Measurements from ENCODE around the gene STK24.
A peak's percentile ranks its signal among the peaks of the same experiment; 100 is the strongest.

STK24 gene

DNA sequence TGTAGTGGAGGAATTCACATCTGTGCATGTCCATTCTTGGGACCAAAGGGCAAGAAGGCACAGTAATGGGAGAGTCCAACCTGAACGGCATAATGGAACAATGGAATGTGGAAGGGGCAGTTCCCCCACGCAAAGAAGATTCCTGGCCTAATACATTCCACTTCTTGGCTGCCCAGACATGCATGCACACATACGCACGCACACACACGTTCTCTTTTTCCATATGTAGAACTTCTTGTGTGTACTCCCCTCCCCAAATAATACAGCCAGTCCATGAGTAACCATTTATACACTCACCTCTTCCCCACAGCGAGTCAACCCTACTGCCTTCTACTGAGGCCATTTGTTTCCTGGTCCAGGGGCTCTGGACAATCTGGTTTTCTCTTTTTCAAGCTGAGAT is 6.0 kb upstream of the STK24 start:
- H3K9ac ChIP-seq (ENCODE audit: low read length in 5 of 5) = no peak overlapping the region
- no peak overlapping the region for H3K27ac ChIP-seq (ENCODE audit: low read depth, low read length)
- H3K27me3 ChIP-seq (ENCODE audit: control insufficient read depth in 5 of 5, insufficient read depth in 4 of 5, low read length in 5 of 5) = no peaks in the 10 kb centered on the region
- H3K9me3 ChIP-seq (ENCODE audit: control insufficient read depth in 5 of 5, low read length in 5 of 5) = no peaks in the 10 kb centered on the region
- no peak overlapping the region for H3K4me3 ChIP-seq (ENCODE audit: low read depth in 1 of 5, low read length in 5 of 5)
- no peaks in the 10 kb centered on the region for H3K36me3 ChIP-seq (ENCODE audit: control insufficient read depth in 5 of 5, insufficient read depth in 5 of 5, low read length in 5 of 5)
- peaks cover 3 to 13% (median 11%) of the 10 kb centered on the region in 5 donors for H3K4me1 ChIP-seq (ENCODE audit: control insufficient read depth in 5 of 5, insufficient read depth in 5 of 5, low read length in 5 of 5)

DNA sequence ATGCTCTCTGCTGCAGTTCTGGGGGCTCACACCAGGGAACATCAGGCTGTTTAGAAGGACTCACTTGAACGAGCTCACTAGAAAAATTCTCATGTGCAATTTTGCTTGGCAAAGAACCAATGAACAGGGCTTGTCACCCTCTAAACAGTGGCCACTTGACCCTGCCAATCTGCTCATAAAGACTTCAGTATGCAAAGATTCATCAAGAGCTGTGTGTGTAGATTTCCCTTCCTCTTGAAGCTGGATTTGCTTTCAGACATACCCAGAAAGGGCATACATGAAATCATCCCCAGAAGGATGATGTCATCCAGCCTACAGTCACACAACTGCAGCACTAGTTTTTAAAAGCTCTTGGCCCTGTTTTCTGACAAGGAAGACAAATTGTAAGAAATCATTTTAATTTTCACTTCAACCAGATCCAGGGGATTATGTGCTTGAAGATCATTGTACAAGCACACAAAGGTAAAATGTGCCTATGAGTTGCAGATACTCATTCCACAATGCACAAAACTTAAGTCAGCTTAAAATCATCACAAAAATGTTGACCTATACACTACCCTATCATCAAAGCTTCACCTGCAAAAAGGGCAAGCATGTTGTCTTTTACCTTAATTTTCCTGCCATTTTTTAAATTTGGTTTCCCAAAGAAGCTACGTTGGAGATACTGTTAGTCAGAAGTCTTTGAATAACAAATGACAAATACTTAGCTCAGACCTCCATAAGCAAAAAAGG is 5.2 kb upstream of the STK24 start:
- Histone ChIP-seq H3K9me3 (ENCODE audit: control insufficient read depth in 5 of 5, low read length in 5 of 5) (no peaks in the 10 kb centered on the region), H3K4me3 (ENCODE audit: low read depth in 1 of 5, low read length in 5 of 5) (no peak overlapping the region), H3K27me3 (ENCODE audit: control insufficient read depth in 5 of 5, insufficient read depth in 4 of 5, low read length in 5 of 5) (no peaks in the 10 kb centered on the region), H3K36me3 (ENCODE audit: control insufficient read depth in 5 of 5, insufficient read depth in 5 of 5, low read length in 5 of 5) (no peaks in the 10 kb centered on the region), H3K9ac (ENCODE audit: low read length in 5 of 5) (no peak overlapping the region), H3K4me1 (ENCODE audit: control insufficient read depth in 5 of 5, insufficient read depth in 5 of 5, low read length in 5 of 5) (peaks cover 5 to 17% (median 16%) of the 10 kb centered on the region in 5 donors), H3K27ac (ENCODE audit: low read depth, low read length) (no peak overlapping the region)

DNA sequence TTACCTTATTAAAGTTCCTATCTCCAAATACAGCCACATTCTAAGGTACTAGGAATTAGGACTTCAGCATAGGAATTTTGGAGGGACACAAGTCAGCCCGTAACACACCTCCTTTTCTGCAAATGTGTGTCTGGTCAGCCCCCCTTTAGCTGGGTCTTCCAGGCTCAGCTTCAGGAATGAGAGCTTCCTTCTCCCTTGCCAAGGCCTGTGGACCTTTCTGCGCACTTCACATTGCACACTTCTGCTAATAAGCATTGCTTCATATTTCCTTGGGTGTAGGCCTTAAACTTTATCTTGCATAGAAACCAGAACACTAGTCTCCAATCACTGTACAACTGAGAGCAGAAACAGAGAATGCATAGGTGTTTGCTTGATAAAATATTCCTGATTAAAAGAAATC is 4.5 kb upstream of the STK24 start:
- no peak overlapping the region for H3K27ac ChIP-seq (ENCODE audit: low read depth, low read length)
- peaks cover 5 to 17% (median 16%) of the 10 kb centered on the region in 5 donors for H3K4me1 ChIP-seq (ENCODE audit: control insufficient read depth in 5 of 5, insufficient read depth in 5 of 5, low read length in 5 of 5)

DNA sequence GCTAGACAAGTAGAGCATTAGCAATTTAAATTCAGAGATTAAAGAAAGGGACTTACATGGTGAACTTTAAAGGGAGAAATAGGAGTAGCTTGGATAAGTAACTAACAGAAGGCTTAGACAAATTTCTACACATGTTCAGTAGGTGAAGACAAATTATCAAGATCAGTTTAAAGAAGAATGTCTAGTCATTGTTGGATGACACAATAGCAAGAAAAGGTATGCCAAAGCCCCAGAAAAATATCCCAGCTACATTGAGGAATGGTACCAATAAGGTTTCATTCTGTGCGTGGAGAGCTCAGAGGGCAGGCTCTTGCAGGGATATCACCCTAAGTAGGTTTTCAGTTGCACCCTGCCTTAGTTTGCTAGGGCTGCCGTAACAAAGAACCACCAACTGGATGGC is 3.5 kb upstream of the STK24 start:
- no peaks in the 10 kb centered on the region for H3K27me3 ChIP-seq (ENCODE audit: control insufficient read depth in 5 of 5, insufficient read depth in 4 of 5, low read length in 5 of 5)
- H3K27ac ChIP-seq (ENCODE audit: low read depth, low read length) = no peak overlapping the region
- H3K4me3 ChIP-seq (ENCODE audit: low read depth in 1 of 5, low read length in 5 of 5) = no peak overlapping the region
- H3K9me3 ChIP-seq (ENCODE audit: control insufficient read depth in 5 of 5, low read length in 5 of 5) = no peaks in the 10 kb centered on the region
- no peaks in the 10 kb centered on the region for H3K36me3 ChIP-seq (ENCODE audit: control insufficient read depth in 5 of 5, insufficient read depth in 5 of 5, low read length in 5 of 5)
- H3K9ac ChIP-seq (ENCODE audit: low read length in 5 of 5) = no peak overlapping the region
- H3K4me1 ChIP-seq (ENCODE audit: control insufficient read depth in 5 of 5, insufficient read depth in 5 of 5, low read length in 5 of 5) = peaks cover 5 to 20% (median 19%) of the 10 kb centered on the region in 5 donors

More for the DNA sequence above, 4.5 kb upstream of the STK24 start:
- Histone ChIP-seq H3K27me3 (ENCODE audit: control insufficient read depth in 5 of 5, insufficient read depth in 4 of 5, low read length in 5 of 5) (no peaks in the 10 kb centered on the region), H3K9ac (ENCODE audit: low read length in 5 of 5) (no peak overlapping the region), H3K9me3 (ENCODE audit: control insufficient read depth in 5 of 5, low read length in 5 of 5) (no peaks in the 10 kb centered on the region), H3K36me3 (ENCODE audit: control insufficient read depth in 5 of 5, insufficient read depth in 5 of 5, low read length in 5 of 5) (no peaks in the 10 kb centered on the region), H3K4me3 (ENCODE audit: low read depth in 1 of 5, low read length in 5 of 5) (no peak overlapping the region)

DNA sequence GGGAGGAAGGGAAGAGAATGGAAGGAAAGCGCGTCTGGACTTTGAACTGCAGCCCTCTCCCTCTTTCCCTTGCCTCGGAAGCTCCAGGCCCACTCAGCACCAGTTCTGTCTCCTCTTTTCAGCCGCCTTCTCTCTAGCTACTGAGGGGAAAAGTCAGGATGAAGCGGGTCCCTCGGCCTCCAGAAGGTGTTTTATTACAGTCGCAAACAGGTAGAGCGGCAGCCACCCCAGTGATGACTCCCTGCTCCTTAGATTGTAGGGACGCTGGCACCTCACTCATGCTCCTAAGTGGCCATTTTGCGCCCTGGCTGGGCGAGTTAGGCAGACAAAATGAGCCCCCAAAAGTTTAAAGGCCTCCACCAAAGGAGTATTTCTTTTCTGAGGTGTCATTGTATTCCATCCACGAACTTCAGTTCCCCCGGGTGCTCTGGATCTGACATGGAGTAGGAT is 954 bp upstream of the STK24 start:
- H3K36me3 ChIP-seq (ENCODE audit: control insufficient read depth in 5 of 5, insufficient read depth in 5 of 5, low read length in 5 of 5) = no peaks in the 10 kb centered on the region
- peak overlapping the region; percentile 93 for H3K27ac ChIP-seq (ENCODE audit: low read depth, low read length)
- peaks cover 4 to 29% (median 27%) of the 10 kb centered on the region in 5 donors for H3K4me1 ChIP-seq (ENCODE audit: control insufficient read depth in 5 of 5, insufficient read depth in 5 of 5, low read length in 5 of 5)

DNA sequence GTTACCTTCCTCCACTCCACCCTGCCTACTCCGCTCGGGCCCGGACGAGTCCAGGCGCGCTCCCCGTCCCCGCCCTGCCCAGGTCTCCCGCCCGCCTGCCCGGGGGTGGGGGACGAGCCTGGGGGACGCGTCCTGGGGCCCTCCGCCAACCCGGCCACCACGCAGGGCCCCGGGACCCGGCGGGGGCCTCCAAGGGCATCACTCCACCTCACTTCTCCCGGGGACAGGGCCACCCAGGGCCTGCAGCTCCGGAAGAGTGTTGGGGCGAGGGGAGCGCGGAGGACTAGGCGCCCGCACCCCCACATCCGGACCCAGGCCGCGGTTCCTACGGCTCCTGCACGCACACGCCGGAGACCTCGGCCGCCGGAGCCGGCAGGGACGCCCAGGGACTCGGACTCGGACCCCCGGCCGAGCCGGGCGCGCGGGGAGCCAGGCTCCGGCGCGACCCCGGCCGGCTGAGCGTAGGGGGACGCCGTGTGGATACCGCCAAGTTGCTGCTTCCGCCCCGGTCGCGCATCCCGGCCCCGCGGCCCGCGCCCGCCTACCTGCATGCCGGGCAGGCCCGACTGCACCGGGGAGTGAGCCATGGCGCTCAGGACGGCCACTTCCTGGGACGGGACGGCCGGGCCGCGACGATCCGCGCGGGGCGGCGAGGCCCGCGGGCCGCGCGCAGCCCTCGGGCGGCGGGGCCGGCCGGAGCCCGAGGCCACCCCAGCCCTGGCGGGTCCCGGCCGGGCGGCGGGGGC is 534 bp downstream of the STK24 start:
- Histone ChIP-seq H3K27ac (ENCODE audit: low read depth, low read length) (peak overlapping the region; percentile 84), H3K4me3 (ENCODE audit: low read depth in 1 of 5, low read length in 5 of 5) (peak overlapping the region; percentile 78 to 90 (median 84)), H3K27me3 (ENCODE audit: control insufficient read depth in 5 of 5, insufficient read depth in 4 of 5, low read length in 5 of 5) (no peaks in the 10 kb centered on the region), H3K9ac (ENCODE audit: low read length in 5 of 5) (peak overlapping the region in 4 of 5 donors; percentile 72 to 83 (median 77)), H3K36me3 (ENCODE audit: control insufficient read depth in 5 of 5, insufficient read depth in 5 of 5, low read length in 5 of 5) (no peaks in the 10 kb centered on the region), H3K9me3 (ENCODE audit: control insufficient read depth in 5 of 5, low read length in 5 of 5) (no peaks in the 10 kb centered on the region), H3K4me1 (ENCODE audit: control insufficient read depth in 5 of 5, insufficient read depth in 5 of 5, low read length in 5 of 5) (peaks cover 13 to 44% (median 41%) of the 10 kb centered on the region in 5 donors)

More for the DNA sequence above, 954 bp upstream of the STK24 start:
- Histone ChIP-seq H3K27me3 (ENCODE audit: control insufficient read depth in 5 of 5, insufficient read depth in 4 of 5, low read length in 5 of 5) (no peaks in the 10 kb centered on the region), H3K9me3 (ENCODE audit: control insufficient read depth in 5 of 5, low read length in 5 of 5) (no peaks in the 10 kb centered on the region), H3K9ac (ENCODE audit: low read length in 5 of 5) (peak overlapping the region; percentile 32 to 96 (median 93)), H3K4me3 (ENCODE audit: low read depth in 1 of 5, low read length in 5 of 5) (peak overlapping the region; percentile 75 to 91 (median 78))

DNA sequence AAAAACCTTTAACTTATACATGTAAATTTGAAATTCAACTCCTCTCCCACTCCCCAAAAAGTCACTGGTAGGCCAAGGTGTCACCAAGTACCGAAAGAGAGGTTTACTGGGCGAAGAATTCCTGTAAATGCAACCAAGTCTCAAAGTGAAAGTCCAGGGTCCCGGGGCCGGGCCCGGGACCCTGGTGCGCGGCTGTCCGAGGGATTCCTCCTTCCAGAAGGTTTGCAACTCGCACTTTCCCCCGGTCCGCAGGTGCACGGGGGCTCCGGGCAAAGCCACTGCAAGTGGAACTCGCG is 1.1 kb downstream of the STK24 start:
- Histone ChIP-seq H3K4me1 (ENCODE audit: control insufficient read depth in 5 of 5, insufficient read depth in 5 of 5, low read length in 5 of 5) (peaks cover 16 to 49% (median 46%) of the 10 kb centered on the region in 5 donors), H3K9me3 (ENCODE audit: control insufficient read depth in 5 of 5, low read length in 5 of 5) (no peaks in the 10 kb centered on the region)

DNA sequence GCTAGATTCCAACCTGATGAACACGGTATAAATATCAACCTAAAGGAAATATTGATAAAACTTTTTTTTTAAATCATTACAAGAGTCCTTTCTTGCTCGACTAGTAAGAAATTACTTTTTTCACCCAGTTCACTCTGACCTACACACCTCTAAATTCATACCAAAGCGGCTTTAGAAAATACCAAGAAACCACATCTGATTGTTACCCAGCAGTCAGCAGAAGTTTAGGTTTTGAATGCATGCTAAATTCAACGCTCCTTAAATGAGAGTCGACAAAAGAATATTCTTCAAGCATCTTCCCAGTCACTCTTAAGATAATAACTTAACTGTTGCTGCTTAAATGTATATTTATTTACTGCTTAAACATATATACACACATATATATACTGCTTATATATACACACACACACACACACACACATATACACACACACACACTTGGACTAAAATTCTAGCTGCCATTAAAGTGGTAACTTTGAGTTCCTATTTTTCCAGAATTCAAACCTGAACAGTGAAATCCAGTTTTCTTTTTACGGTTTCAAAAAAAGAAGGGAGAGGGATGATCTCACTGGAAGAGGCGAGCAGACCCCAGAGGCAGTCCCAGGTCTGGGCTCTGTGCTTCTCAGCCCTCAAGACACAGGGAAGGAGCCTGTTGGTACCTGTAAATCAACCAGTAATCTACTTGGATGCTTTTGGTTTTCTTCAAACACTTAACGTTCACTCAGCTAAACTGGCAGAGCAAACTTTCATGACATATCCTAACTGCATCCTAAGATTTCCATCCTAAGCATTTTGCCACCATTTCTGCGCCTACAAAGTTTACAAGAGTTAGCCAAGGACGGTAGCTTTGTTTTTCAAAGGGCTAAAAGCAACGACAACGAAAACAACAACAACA is 1.7 kb downstream of the STK24 start:
- Histone ChIP-seq H3K9me3 (ENCODE audit: control insufficient read depth in 5 of 5, low read length in 5 of 5) (no peaks in the 10 kb centered on the region), H3K27ac (ENCODE audit: low read depth, low read length) (peak overlapping the region; percentile 84), H3K27me3 (ENCODE audit: control insufficient read depth in 5 of 5, insufficient read depth in 4 of 5, low read length in 5 of 5) (no peaks in the 10 kb centered on the region), H3K4me1 (ENCODE audit: control insufficient read depth in 5 of 5, insufficient read depth in 5 of 5, low read length in 5 of 5) (peaks cover 16 to 54% (median 52%) of the 10 kb centered on the region in 5 donors), H3K36me3 (ENCODE audit: control insufficient read depth in 5 of 5, insufficient read depth in 5 of 5, low read length in 5 of 5) (no peaks in the 10 kb centered on the region), H3K4me3 (ENCODE audit: low read depth in 1 of 5, low read length in 5 of 5) (peak overlapping the region; percentile 78 to 90 (median 84)), H3K9ac (ENCODE audit: low read length in 5 of 5) (peak overlapping the region; percentile 72 to 83 (median 78))

More for the DNA sequence above, 1.1 kb downstream of the STK24 start:
- Histone ChIP-seq H3K4me3 (ENCODE audit: low read depth in 1 of 5, low read length in 5 of 5) (peak overlapping the region; percentile 78 to 90 (median 84)), H3K36me3 (ENCODE audit: control insufficient read depth in 5 of 5, insufficient read depth in 5 of 5, low read length in 5 of 5) (no peaks in the 10 kb centered on the region), H3K27me3 (ENCODE audit: control insufficient read depth in 5 of 5, insufficient read depth in 4 of 5, low read length in 5 of 5) (no peaks in the 10 kb centered on the region), H3K27ac (ENCODE audit: low read depth, low read length) (peak overlapping the region; percentile 84), H3K9ac (ENCODE audit: low read length in 5 of 5) (peak overlapping the region; percentile 72 to 83 (median 78))

DNA sequence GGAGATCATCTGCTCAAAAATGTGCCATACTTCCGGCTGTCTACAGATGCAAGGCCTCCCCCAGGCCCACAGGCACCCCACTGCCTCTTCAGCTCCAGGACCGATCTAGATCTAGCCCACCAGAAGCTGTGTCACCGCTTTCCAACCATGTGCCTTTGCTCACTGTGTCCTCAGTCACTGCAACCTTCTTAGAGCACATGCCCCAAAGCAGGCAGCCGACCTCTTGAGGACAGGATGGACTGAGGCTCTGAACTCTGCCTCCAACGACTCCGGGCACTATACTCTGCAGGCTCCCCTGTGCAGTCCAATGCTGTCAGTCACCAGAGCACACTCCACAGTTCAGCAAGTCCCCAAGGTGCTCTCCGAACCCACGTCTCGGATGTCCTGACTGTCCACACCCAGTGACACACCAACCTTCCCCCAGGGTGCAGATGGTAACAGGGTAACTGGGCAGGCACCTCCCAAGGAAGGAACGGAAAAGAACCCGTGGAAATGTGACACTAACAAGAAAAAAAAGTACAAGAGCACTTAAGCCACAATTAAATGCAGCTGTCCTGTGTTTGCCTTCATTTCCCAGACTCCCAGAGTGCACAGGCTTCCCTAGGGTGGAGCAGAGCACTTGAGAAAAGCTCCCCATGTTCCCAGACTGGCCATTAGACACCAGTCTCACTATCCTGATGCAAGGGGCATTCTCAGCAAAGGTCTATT is 4.8 kb downstream of the STK24 start:
- peak overlapping the region; percentile 46 for H3K27ac ChIP-seq (ENCODE audit: low read depth, low read length)
- peak overlapping the region in 3 of 5 donors; percentile 41 to 54 (median 41) for H3K9ac ChIP-seq (ENCODE audit: low read length in 5 of 5)
- H3K9me3 ChIP-seq (ENCODE audit: control insufficient read depth in 5 of 5, low read length in 5 of 5) = no peaks in the 10 kb centered on the region
- no peaks in the 10 kb centered on the region for H3K27me3 ChIP-seq (ENCODE audit: control insufficient read depth in 5 of 5, insufficient read depth in 4 of 5, low read length in 5 of 5)
- peaks cover 15 to 57% (median 54%) of the 10 kb centered on the region in 5 donors for H3K4me1 ChIP-seq (ENCODE audit: control insufficient read depth in 5 of 5, insufficient read depth in 5 of 5, low read length in 5 of 5)
- peak overlapping the region in 4 of 5 donors; percentile 10 to 37 (median 22) for H3K4me3 ChIP-seq (ENCODE audit: low read depth in 1 of 5, low read length in 5 of 5)
- no peaks in the 10 kb centered on the region for H3K36me3 ChIP-seq (ENCODE audit: control insufficient read depth in 5 of 5, insufficient read depth in 5 of 5, low read length in 5 of 5)
